Measurements from ENCODE around the gene GJB3.

GJB3 gene

DNA sequence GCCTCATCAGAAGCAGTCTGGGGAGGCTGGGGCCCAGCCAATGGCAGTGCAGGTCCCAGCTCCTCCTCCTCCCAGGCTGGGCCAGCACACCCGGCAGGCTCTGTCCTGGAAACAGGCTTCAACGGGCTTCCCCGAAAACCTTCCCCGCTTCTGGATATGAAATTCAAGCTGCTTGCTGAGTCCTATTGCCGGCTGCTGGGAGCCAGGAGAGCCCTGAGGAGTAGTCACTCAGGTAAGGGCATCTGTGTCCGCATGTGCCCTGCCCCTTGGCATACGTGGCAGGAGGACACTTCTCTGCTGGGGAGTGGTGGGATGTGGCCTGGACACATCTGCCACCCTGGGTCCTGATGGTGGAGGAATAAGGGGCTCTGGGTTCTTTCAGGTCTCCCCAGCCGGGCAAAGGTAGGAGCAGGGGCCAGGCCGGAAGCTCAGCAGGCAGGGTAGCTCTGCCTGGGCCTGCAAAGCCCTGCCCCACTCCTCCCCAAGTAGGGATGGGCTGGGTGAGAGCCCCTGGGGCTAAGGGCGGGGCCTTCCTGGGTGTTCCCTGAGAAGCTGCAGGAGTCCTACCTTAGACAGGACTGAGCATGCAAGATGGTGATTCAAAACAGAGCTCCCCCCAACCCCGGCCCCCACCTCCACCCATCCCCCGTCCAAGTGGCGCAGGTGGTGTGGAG is 25.9 kb upstream of the GJB3 start, which contains the start of gene GJB5:
Gene GJB5 (plus strand): TSS at position 84 of the 674 bp plus-strand sequence. CDS start 2,284 bp downstream, outside the sequence.
- no peak within 1 kb of the TSS for H3K4me3 ChIP-seq
- no peaks in the 10 kb centered on the region for H3K9me3 ChIP-seq
- intact Hi-C loops (cut with DNase I; ENCODE audit: low total_unique reads), result no loop called here
- H3K36me3 ChIP-seq, result no peaks in the 10 kb centered on the region
- no peak for DNase-seq
- TF ChIP-seq, protein P1, sequence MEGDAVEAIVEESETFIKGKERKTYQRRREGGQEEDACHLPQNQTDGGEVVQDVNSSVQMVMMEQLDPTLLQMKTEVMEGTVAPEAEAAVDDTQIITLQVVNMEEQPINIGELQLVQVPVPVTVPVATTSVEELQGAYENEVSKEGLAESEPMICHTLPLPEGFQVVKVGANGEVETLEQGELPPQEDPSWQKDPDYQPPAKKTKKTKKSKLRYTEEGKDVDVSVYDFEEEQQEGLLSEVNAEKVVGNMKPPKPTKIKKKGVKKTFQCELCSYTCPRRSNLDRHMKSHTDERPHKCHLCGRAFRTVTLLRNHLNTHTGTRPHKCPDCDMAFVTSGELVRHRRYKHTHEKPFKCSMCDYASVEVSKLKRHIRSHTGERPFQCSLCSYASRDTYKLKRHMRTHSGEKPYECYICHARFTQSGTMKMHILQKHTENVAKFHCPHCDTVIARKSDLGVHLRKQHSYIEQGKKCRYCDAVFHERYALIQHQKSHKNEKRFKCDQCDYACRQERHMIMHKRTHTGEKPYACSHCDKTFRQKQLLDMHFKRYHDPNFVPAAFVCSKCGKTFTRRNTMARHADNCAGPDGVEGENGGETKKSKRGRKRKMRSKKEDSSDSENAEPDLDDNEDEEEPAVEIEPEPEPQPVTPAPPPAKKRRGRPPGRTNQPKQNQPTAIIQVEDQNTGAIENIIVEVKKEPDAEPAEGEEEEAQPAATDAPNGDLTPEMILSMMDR (IDR thresholded peaks at IDR 0.05), result no peak
- H3K27ac ChIP-seq, result no peak within 1 kb of the TSS
- no peaks in the 10 kb centered on the region for H3K4me1 ChIP-seq
- peaks cover 0 to 13% of the 10 kb centered on the region in 2 donors for H3K27me3 ChIP-seq

DNA sequence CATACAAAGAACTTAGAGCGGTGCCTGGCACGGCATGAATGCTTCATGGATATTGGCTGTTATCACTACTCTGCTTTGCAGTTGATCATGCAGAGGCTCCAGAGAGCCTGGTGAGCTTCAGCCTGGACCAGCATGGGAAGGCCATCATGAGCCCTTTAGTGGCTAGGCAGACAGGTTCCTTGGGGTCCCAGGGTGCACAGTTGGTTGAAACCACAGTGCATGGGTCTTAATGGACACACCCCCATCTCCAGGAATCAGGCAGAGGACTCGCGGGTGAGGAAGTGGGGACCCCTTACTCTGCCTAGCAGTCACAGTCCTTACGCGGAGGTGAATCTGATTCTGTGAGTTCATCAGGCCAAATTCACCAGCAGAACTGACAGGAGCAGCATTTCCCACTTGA is 25.1 kb upstream of the GJB3 start:
- H3K27me3 ChIP-seq, result peaks cover 0 to 13% of the 10 kb centered on the region in 2 donors
- no peaks in the 10 kb centered on the region for H3K36me3 ChIP-seq
- H3K27ac ChIP-seq, result no peak overlapping the region
- H3K4me1 ChIP-seq, result no peaks in the 10 kb centered on the region
- intact Hi-C loops (cut with DNase I; ENCODE audit: low total_unique reads), result no loop called here
- TF ChIP-seq, protein P1 (IDR thresholded peaks at IDR 0.05), result no peak
- no peak for DNase-seq
- H3K9me3 ChIP-seq, result no peaks in the 10 kb centered on the region
- no peak overlapping the region for H3K4me3 ChIP-seq

DNA sequence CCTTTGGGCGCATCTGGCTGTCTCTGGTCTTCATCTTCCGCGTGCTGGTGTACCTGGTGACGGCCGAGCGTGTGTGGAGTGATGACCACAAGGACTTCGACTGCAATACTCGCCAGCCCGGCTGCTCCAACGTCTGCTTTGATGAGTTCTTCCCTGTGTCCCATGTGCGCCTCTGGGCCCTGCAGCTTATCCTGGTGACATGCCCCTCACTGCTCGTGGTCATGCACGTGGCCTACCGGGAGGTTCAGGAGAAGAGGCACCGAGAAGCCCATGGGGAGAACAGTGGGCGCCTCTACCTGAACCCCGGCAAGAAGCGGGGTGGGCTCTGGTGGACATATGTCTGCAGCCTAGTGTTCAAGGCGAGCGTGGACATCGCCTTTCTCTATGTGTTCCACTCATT is 23.6 kb upstream of the GJB3 start:
- DNase-seq, result no peak
- Histone ChIP-seq H3K36me3 (no peaks in the 10 kb centered on the region), H3K9me3 (no peaks in the 10 kb centered on the region), H3K27me3 (peaks cover 0 to 18% of the 10 kb centered on the region in 2 donors), H3K27ac (no peak overlapping the region), H3K4me3 (no peak overlapping the region), H3K4me1 (no peaks in the 10 kb centered on the region)
- TF ChIP-seq, protein P1 (IDR thresholded peaks at IDR 0.05), result no peak
- intact Hi-C loops (cut with DNase I; ENCODE audit: low total_unique reads), result no loop called here

- Histone ChIP-seq H3K4me3 (no peak overlapping the region), H3K27ac (no peak overlapping the region), H3K36me3 (no peaks in the 10 kb centered on the region), H3K9me3 (no peaks in the 10 kb centered on the region), H3K4me1 (no peaks in the 10 kb centered on the region), H3K27me3 (peaks cover 0 to 23% of the 10 kb centered on the region in 2 donors)
- TF ChIP-seq, protein P1 (IDR thresholded peaks at IDR 0.05), result no peak
- DNase-seq, result no peak
- intact Hi-C loops (cut with DNase I; ENCODE audit: low total_unique reads), result no loop called here
These were observed 22.3 kb upstream of the GJB3 start for GRCh38 chr1:34758751-34759150.

DNA sequence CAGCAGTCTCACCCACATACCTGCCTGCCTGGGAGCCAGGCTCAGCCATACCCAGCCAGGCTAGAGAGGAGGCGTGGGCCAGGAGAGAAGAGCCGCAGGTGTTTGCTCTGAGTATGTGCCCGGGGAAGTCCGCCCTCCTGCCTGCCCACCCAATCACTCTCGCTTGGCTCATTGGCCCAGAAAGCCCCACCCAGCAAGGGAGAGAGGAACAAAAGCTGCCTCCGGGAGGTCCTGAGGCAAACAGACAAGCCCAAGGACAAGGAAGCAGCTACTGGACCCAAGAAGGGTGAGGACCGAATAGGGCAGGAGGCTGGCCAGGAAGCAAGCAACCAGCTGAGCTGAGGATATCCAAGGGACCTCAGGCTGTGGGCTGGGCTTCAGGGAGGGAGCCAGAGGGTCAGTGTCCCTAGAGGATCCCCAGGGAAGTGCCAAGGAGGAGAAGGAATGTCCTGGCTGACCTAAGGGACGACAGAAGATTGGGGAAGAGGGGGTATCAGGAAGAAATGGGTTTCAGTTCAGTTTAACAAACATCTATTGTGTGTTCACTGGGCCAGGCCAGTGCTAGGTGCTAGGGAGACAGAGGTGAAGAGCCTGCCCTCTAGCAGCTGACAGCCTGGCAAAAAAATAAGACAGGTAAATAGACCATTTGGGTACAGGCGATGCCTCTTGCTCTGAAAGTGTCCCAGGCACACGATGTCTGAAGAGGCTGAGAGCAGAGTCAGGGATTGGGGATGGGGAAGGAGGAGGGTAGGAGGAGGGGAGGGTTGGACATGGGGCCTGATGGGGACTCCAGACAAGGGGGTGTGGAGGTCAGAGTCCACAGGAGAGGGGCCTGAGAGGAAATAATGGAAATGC is 21.3 kb upstream of the GJB3 start, which contains the start of gene GJB4:
Gene GJB4 (plus strand): TSS at position 238 of the 855 bp plus-strand sequence. CDS start 1,515 bp downstream, outside the sequence.
- TF ChIP-seq, protein P1 (IDR thresholded peaks at IDR 0.05), result no peak
- no peak for DNase-seq
- Histone ChIP-seq H3K9me3 (no peaks in the 10 kb centered on the region), H3K27ac (no peak within 1 kb of the TSS), H3K4me3 (no peak within 1 kb of the TSS), H3K27me3 (peaks cover 0 to 23% of the 10 kb centered on the region in 2 donors), H3K4me1 (no peaks in the 10 kb centered on the region), H3K36me3 (no peaks in the 10 kb centered on the region)
- intact Hi-C loops (cut with DNase I; ENCODE audit: low total_unique reads), result no loop called here
